Stimulated activated CD4-positive, alpha-beta T cell treated with anti-CD3 and anti-CD28 coated beads, Interleukin-2, amount 100 ng/mL, for 48 hours (primary cell): Measurements from ENCODE around the gene ZFP36.

Experiments used
- DNase-seq, 2 donors: peaks; one replicate each; pipeline ENCODE4 v3.0.0-alpha.2; 2020

Gene ZFP36

GRCh38 chr19:39423258-39424086 is 16.8 kb downstream of the ZFP36 start:
- no peak for DNase-seq

- no peak for DNase-seq
These were observed 18.3 kb downstream of the ZFP36 start for GRCh38 chr19:39424934-39425333.

GRCh38 chr19:39425744-39426143 is 19.1 kb downstream of the ZFP36 start:
- no peak for DNase-seq

- no peak for DNase-seq
These were observed 19.5 kb downstream of the ZFP36 start for GRCh38 chr19:39426170-39426569.

GRCh38 chr19:39427707-39428106 is 21.1 kb downstream of the ZFP36 start:
- DNase-seq: no peak

GRCh38 chr19:39428283-39429112 is 21.9 kb downstream of the ZFP36 start:
- DNase-seq: no peak

GRCh38 chr19:39430675-39431593 is 24.3 kb downstream of the ZFP36 start:
- DNase-seq: peak; percentile 54 to 66

- no peak for DNase-seq
These were observed 26.0 kb downstream of the ZFP36 start for GRCh38 chr19:39432677-39433025.

GRCh38 chr19:39433480-39434079 is 26.9 kb downstream of the ZFP36 start:
- DNase-seq: no peak

GRCh38 chr19:39434123-39435076 is 27.8 kb downstream of the ZFP36 start:
- no peak for DNase-seq

GRCh38 chr19:39435499-39436349 is 29.1 kb downstream of the ZFP36 start, which contains the start of gene RPS16:
Gene RPS16, minus strand, starts transcription at chr19:39435949. Its CDS starts 54 bp downstream, at chr19:39435895.
- peak; percentile 99 for DNase-seq

- no peak for DNase-seq
These were observed 29.7 kb downstream of the ZFP36 start for GRCh38 chr19:39436350-39436716.

GRCh38 chr19:39438270-39438934 is 31.8 kb downstream of the ZFP36 start:
- no peak for DNase-seq

- DNase-seq: no peak
These were observed 38.0 kb downstream of the ZFP36 start for GRCh38 chr19:39444598-39445195.

- DNase-seq: peak; percentile 96 to 97
These were observed 38.8 kb downstream of the ZFP36 start, which contains the start of gene SUPT5H for GRCh38 chr19:39445196-39446111. Gene SUPT5H, plus strand, starts transcription at chr19:39445582. Its CDS starts 309 bp downstream, at chr19:39445891.

- no peak for DNase-seq
These were observed 39.9 kb downstream of the ZFP36 start for GRCh38 chr19:39446365-39447084.

GRCh38 chr19:39448271-39448670 is 41.6 kb downstream of the ZFP36 start:
- no peak for DNase-seq
